ENCODE data around the gene PTPRR.

The PTPRR gene

GRCh38 chr12:70920251-70920851 is at the start of gene PTPRR:
TSS of gene PTPRR (minus strand) at chr12:70920738. CDS start at chr12:70920390, 348 bp downstream.
- H3K4me1 Mint-ChIP-seq: no peaks in the 10 kb centered on the region
- ATAC-seq (replicated peaks; ENCODE audit: extremely low read depth, poor library complexity, severe bottlenecking) (no peak), DNase-seq (ENCODE audit: low spot score in 2 of 2) (no peak)
- no peaks in the 10 kb centered on the region for H3K36me3 Mint-ChIP-seq (ENCODE audit: insufficient read depth)
- peaks cover 10% of the 10 kb centered on the region for H3K27me3 Mint-ChIP-seq
- no peak within 1 kb of the TSS for H3K27ac Mint-ChIP-seq (ENCODE audit: low read depth)
- H3K9me3 Mint-ChIP-seq: peaks cover 5% of the 10 kb centered on the region
- H3K4me3 Mint-ChIP-seq: no peak within 1 kb of the TSS

GRCh38 chr12:70966996-70967790 is 46.7 kb upstream of the PTPRR start:
- no peak overlapping the region for H3K4me3 Mint-ChIP-seq
- DNase-seq (ENCODE audit: low spot score in 2 of 2) (no peak), ATAC-seq (replicated peaks; ENCODE audit: extremely low read depth, poor library complexity, severe bottlenecking) (no peak)
- peaks cover 13% of the 10 kb centered on the region for H3K9me3 Mint-ChIP-seq
- no peak overlapping the region for H3K27ac Mint-ChIP-seq (ENCODE audit: low read depth)
- H3K4me1 Mint-ChIP-seq: no peaks in the 10 kb centered on the region
- H3K27me3 Mint-ChIP-seq: no peaks in the 10 kb centered on the region
- no peaks in the 10 kb centered on the region for H3K36me3 Mint-ChIP-seq (ENCODE audit: insufficient read depth)

GRCh38 chr12:70966046-70966445 is 45.5 kb upstream of the PTPRR start:
- no peaks in the 10 kb centered on the region for H3K27me3 Mint-ChIP-seq
- ATAC-seq (replicated peaks; ENCODE audit: extremely low read depth, poor library complexity, severe bottlenecking) (no peak), DNase-seq (ENCODE audit: low spot score in 2 of 2) (no peak)
- H3K4me3 Mint-ChIP-seq: no peak overlapping the region
- no peaks in the 10 kb centered on the region for H3K4me1 Mint-ChIP-seq
- H3K36me3 Mint-ChIP-seq (ENCODE audit: insufficient read depth): no peaks in the 10 kb centered on the region
- peaks cover 13% of the 10 kb centered on the region for H3K9me3 Mint-ChIP-seq
- H3K27ac Mint-ChIP-seq (ENCODE audit: low read depth): no peak overlapping the region

GRCh38 chr12:70964867-70965510 is 44.5 kb upstream of the PTPRR start:
- H3K27me3 Mint-ChIP-seq: no peaks in the 10 kb centered on the region
- H3K36me3 Mint-ChIP-seq (ENCODE audit: insufficient read depth): no peaks in the 10 kb centered on the region
- ATAC-seq (replicated peaks; ENCODE audit: extremely low read depth, poor library complexity, severe bottlenecking) (no peak), DNase-seq (ENCODE audit: low spot score in 2 of 2) (no peak)
- no peak overlapping the region for H3K27ac Mint-ChIP-seq (ENCODE audit: low read depth)
- no peak overlapping the region for H3K4me3 Mint-ChIP-seq
- no peaks in the 10 kb centered on the region for H3K4me1 Mint-ChIP-seq
- peaks cover 13% of the 10 kb centered on the region for H3K9me3 Mint-ChIP-seq

GRCh38 chr12:70963081-70963660 is 42.6 kb upstream of the PTPRR start:
- ATAC-seq (replicated peaks; ENCODE audit: extremely low read depth, poor library complexity, severe bottlenecking) (no peak), DNase-seq (ENCODE audit: low spot score in 2 of 2) (no peak)
- Mint-ChIP-seq H3K4me3 (no peak overlapping the region), H3K36me3 (ENCODE audit: insufficient read depth) (no peaks in the 10 kb centered on the region), H3K4me1 (no peaks in the 10 kb centered on the region), H3K27me3 (no peaks in the 10 kb centered on the region), H3K27ac (ENCODE audit: low read depth) (no peak overlapping the region), H3K9me3 (peaks cover 13% of the 10 kb centered on the region)

GRCh38 chr12:70962226-70962794 is 41.8 kb upstream of the PTPRR start:
- Mint-ChIP-seq H3K9me3 (peaks cover 13% of the 10 kb centered on the region), H3K36me3 (ENCODE audit: insufficient read depth) (no peaks in the 10 kb centered on the region)
- ATAC-seq (replicated peaks; ENCODE audit: extremely low read depth, poor library complexity, severe bottlenecking): no peak

GRCh38 chr12:70960484-70960883 is 39.9 kb upstream of the PTPRR start:
- no peak overlapping the region for H3K27ac Mint-ChIP-seq (ENCODE audit: low read depth)
- no peak overlapping the region for H3K4me3 Mint-ChIP-seq
- no peak for ATAC-seq (replicated peaks; ENCODE audit: extremely low read depth, poor library complexity, severe bottlenecking)
- H3K27me3 Mint-ChIP-seq: no peaks in the 10 kb centered on the region
- H3K36me3 Mint-ChIP-seq (ENCODE audit: insufficient read depth): no peaks in the 10 kb centered on the region
- peaks cover 13% of the 10 kb centered on the region for H3K9me3 Mint-ChIP-seq
- H3K4me1 Mint-ChIP-seq: no peaks in the 10 kb centered on the region
- no peak for DNase-seq (ENCODE audit: low spot score in 2 of 2)

More at GRCh38 chr12:70962226-70962794, 41.8 kb upstream of the PTPRR start:
- no peak for DNase-seq (ENCODE audit: low spot score in 2 of 2)
- H3K4me1 Mint-ChIP-seq: no peaks in the 10 kb centered on the region
- no peaks in the 10 kb centered on the region for H3K27me3 Mint-ChIP-seq
- no peak overlapping the region for H3K27ac Mint-ChIP-seq (ENCODE audit: low read depth)
- no peak overlapping the region for H3K4me3 Mint-ChIP-seq

- Mint-ChIP-seq H3K4me1 (no peaks in the 10 kb centered on the region), H3K27ac (ENCODE audit: low read depth) (no peak overlapping the region), H3K9me3 (no peaks in the 10 kb centered on the region), H3K27me3 (no peaks in the 10 kb centered on the region), H3K36me3 (ENCODE audit: insufficient read depth) (no peaks in the 10 kb centered on the region), H3K4me3 (no peak overlapping the region)
- ATAC-seq (replicated peaks; ENCODE audit: extremely low read depth, poor library complexity, severe bottlenecking) (no peak), DNase-seq (ENCODE audit: low spot score in 2 of 2) (no peak)
Measured at GRCh38 chr12:70955415-70955814, 34.9 kb upstream of the PTPRR start.

GRCh38 chr12:70950451-70950850 is 29.9 kb upstream of the PTPRR start:
- DNase-seq (ENCODE audit: low spot score in 2 of 2): no peak
- H3K27ac Mint-ChIP-seq (ENCODE audit: low read depth): no peak overlapping the region
- H3K4me3 Mint-ChIP-seq: no peak overlapping the region
- H3K27me3 Mint-ChIP-seq: no peaks in the 10 kb centered on the region
- H3K36me3 Mint-ChIP-seq (ENCODE audit: insufficient read depth): no peaks in the 10 kb centered on the region
- no peaks in the 10 kb centered on the region for H3K9me3 Mint-ChIP-seq
- no peaks in the 10 kb centered on the region for H3K4me1 Mint-ChIP-seq
- no peak for ATAC-seq (replicated peaks; ENCODE audit: extremely low read depth, poor library complexity, severe bottlenecking)

- no peak overlapping the region for H3K27ac Mint-ChIP-seq (ENCODE audit: low read depth)
- H3K4me3 Mint-ChIP-seq: no peak overlapping the region
- peaks cover 8% of the 10 kb centered on the region for H3K9me3 Mint-ChIP-seq
- H3K27me3 Mint-ChIP-seq: no peaks in the 10 kb centered on the region
- no peaks in the 10 kb centered on the region for H3K36me3 Mint-ChIP-seq (ENCODE audit: insufficient read depth)
- ATAC-seq (replicated peaks; ENCODE audit: extremely low read depth, poor library complexity, severe bottlenecking): no peak
- no peaks in the 10 kb centered on the region for H3K4me1 Mint-ChIP-seq
- no peak for DNase-seq (ENCODE audit: low spot score in 2 of 2)
Measured at GRCh38 chr12:70948976-70949336, 28.4 kb upstream of the PTPRR start.

- no peaks in the 10 kb centered on the region for H3K27me3 Mint-ChIP-seq
- peaks cover 12% of the 10 kb centered on the region for H3K9me3 Mint-ChIP-seq
- no peak overlapping the region for H3K4me3 Mint-ChIP-seq
- H3K4me1 Mint-ChIP-seq: no peaks in the 10 kb centered on the region
- no peaks in the 10 kb centered on the region for H3K36me3 Mint-ChIP-seq (ENCODE audit: insufficient read depth)
- H3K27ac Mint-ChIP-seq (ENCODE audit: low read depth): no peak overlapping the region
- DNase-seq (ENCODE audit: low spot score in 2 of 2): no peak
- ATAC-seq (replicated peaks; ENCODE audit: extremely low read depth, poor library complexity, severe bottlenecking): no peak
Measured at GRCh38 chr12:70948236-70948975, 27.9 kb upstream of the PTPRR start.

- Mint-ChIP-seq H3K9me3 (peaks cover 11% of the 10 kb centered on the region), H3K27me3 (no peaks in the 10 kb centered on the region), H3K4me1 (no peaks in the 10 kb centered on the region), H3K27ac (ENCODE audit: low read depth) (no peak overlapping the region), H3K4me3 (no peak overlapping the region), H3K36me3 (ENCODE audit: insufficient read depth) (no peaks in the 10 kb centered on the region)
- DNase-seq (ENCODE audit: low spot score in 2 of 2) (no peak), ATAC-seq (replicated peaks; ENCODE audit: extremely low read depth, poor library complexity, severe bottlenecking) (no peak)
Measured at GRCh38 chr12:70936203-70936813, 15.8 kb upstream of the PTPRR start.

All from central memory CD8-positive, alpha-beta T cell (primary cell).